MM.1S (cell line): Measurements from ENCODE around the gene DPEP2NB.

Source experiments
- CTCF ChIP-seq: fragments of 300-600 bp; sonication (generic); IDR thresholded peaks from 2 replicates; pipeline ENCODE4 v1.5.1; 2016; ENCODE audit warnings: antibody characterized with exemption, low read length, mixed read lengths
- EZH2 ChIP-seq: fragments of 300-600 bp; sonication (generic); optimal IDR thresholded peaks from 2 replicates; pipeline ENCODE3; 2017; ENCODE audit warnings: low read depth, mild to moderate bottlenecking, antibody characterized with exemption, low read length, mixed read lengths

DNA sequence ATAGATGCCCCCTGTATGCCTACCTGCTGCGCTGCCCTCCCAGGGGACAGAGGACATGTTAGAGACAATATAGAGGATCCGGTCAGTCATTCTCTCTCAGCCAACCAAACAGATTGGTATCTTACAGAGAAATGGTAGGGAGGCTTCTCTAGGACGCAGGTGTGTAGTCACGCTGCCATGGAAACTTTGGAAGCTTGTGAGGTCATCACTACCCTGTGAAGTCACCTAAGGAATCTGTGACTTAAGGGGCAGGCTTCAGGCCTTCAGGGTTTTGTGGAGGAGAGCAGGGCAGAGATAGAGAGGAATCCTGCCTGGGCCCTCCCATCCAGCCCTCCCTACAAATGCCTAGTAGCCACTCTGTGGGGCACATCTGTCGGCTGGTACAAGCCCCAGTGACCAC is at the start of gene DPEP2NB:
- TF ChIP-seq CTCF: no peak
- TF ChIP-seq EZH2: no peak
